ENCODE results near the gene TRAF3IP1.

GRCh38 chr2:238291550-238292281 is 28.6 kb upstream of the TRAF3IP1 start:
- no peak for TF ChIP-seq CTCF (IDR thresholded peaks at IDR 0.05; ENCODE audit: low read depth, low read length)
- TF ChIP-seq POLR2A (IDR thresholded peaks at IDR 0.05; ENCODE audit: extremely low read depth, insufficient read length) = no peak
- TF ChIP-seq, protein P1, sequence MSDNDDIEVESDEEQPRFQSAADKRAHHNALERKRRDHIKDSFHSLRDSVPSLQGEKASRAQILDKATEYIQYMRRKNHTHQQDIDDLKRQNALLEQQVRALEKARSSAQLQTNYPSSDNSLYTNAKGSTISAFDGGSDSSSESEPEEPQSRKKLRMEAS (IDR thresholded peaks at IDR 0.05; ENCODE audit: low read depth, low read length) = no peak
- TF ChIP-seq MYC (IDR thresholded peaks at IDR 0.05; ENCODE audit: low read depth, low read length) = no peak

Measured in NB4 (cell line).